ENCODE data around the gene POSTN.

Gene POSTN
- total RNA-seq: 0 to 3.6 (median 0) reads per million in 17 experiments

- no peak for DNase-seq
Observed at GRCh38 chr13:37598597-37598996, at the start of gene POSTN. POSTN (minus strand) TSS chr13:37598768; CDS start chr13:37598726, 42 bp downstream.

- no peak for DNase-seq
Observed at GRCh38 chr13:37647031-37647650, 48.6 kb upstream of the POSTN start.

- no peak for DNase-seq
Observed at GRCh38 chr13:37646531-37646930, 48.0 kb upstream of the POSTN start.

- no peak for DNase-seq
Observed at GRCh38 chr13:37645181-37645740, 46.7 kb upstream of the POSTN start.

GRCh38 chr13:37641391-37641790 lies 42.8 kb upstream of the POSTN start:
- no peak for DNase-seq

GRCh38 chr13:37640499-37640898 lies 41.9 kb upstream of the POSTN start:
- DNase-seq: peak in 3 of 4 experiments; percentile 1 to 2 (median 2)

- no peak for DNase-seq
Observed at GRCh38 chr13:37636701-37637100, 38.1 kb upstream of the POSTN start.

- no peak for DNase-seq
Observed at GRCh38 chr13:37632294-37632693, 33.7 kb upstream of the POSTN start.

- DNase-seq: no peak
Observed at GRCh38 chr13:37627428-37627827, 28.9 kb upstream of the POSTN start.

- DNase-seq: no peak
Observed at GRCh38 chr13:37621811-37622361, 23.3 kb upstream of the POSTN start.

- DNase-seq: no peak
Observed at GRCh38 chr13:37618554-37618953, 20.0 kb upstream of the POSTN start.

GRCh38 chr13:37617173-37617572 lies 18.6 kb upstream of the POSTN start:
- no peak for DNase-seq

- no peak for DNase-seq
Observed at GRCh38 chr13:37616131-37616530, 17.6 kb upstream of the POSTN start.

GRCh38 chr13:37615276-37615675 lies 16.7 kb upstream of the POSTN start:
- no peak for DNase-seq

- DNase-seq: no peak
Observed at GRCh38 chr13:37613638-37614037, 15.1 kb upstream of the POSTN start.

- no peak for DNase-seq
Observed at GRCh38 chr13:37613236-37613635, 14.7 kb upstream of the POSTN start.

- DNase-seq: no peak
Observed at GRCh38 chr13:37608750-37609339, 10.3 kb upstream of the POSTN start.

GRCh38 chr13:37602733-37603381 lies 4.3 kb upstream of the POSTN start:
- peak in 1 of 4 experiments; percentile 7 for DNase-seq

GRCh38 chr13:37601648-37602440 lies 3.3 kb upstream of the POSTN start:
- no peak for DNase-seq

GRCh38 chr13:37599519-37599918 lies 951 bp upstream of the POSTN start:
- DNase-seq: no peak

- no peak for DNase-seq
Observed at GRCh38 chr13:37597477-37598025, 1.0 kb downstream of the POSTN start.

- DNase-seq: no peak
Observed at GRCh38 chr13:37596805-37597204, 1.8 kb downstream of the POSTN start.

All from suppressor macrophage (primary cell).